BE2C (cell line): ENCODE results near the gene EPB41.

Experiments
- DNase-seq: peaks from one replicate; pipeline ENCODE4 v3.0.0-alpha.2; 2020
- H3K27me3 ChIP-seq: fragments of 250-450 bp; sonication (Bioruptor Pico); 2 replicates; pipeline ENCODE4 v1.5.1; 2020; ENCODE audit warnings: mild to moderate bottlenecking
- H3K36me3 ChIP-seq: fragments of 250-450 bp; sonication (Bioruptor Pico); 2 replicates; pipeline ENCODE4 v1.5.1; 2020; ENCODE audit warnings: mild to moderate bottlenecking
- H3K4me1 ChIP-seq: fragments of 250-450 bp; sonication (Bioruptor Pico); 2 replicates; pipeline ENCODE4 v1.5.1; 2020
- H3K4me3 ChIP-seq: 2 replicates; pipeline ENCODE4 v1.5.1; 2011; ENCODE audit warnings: low read depth, low read length
- H3K9me3 ChIP-seq: fragments of 250-450 bp; sonication (Bioruptor Pico); 2 replicates; pipeline ENCODE4 v1.5.1; 2020
- CTCF ChIP-seq: IDR thresholded peaks from 2 replicates; pipeline ENCODE4 v1.5.1; 2012; ENCODE audit warnings: mild to moderate bottlenecking, low read depth, low read length

The EPB41 gene

DNA sequence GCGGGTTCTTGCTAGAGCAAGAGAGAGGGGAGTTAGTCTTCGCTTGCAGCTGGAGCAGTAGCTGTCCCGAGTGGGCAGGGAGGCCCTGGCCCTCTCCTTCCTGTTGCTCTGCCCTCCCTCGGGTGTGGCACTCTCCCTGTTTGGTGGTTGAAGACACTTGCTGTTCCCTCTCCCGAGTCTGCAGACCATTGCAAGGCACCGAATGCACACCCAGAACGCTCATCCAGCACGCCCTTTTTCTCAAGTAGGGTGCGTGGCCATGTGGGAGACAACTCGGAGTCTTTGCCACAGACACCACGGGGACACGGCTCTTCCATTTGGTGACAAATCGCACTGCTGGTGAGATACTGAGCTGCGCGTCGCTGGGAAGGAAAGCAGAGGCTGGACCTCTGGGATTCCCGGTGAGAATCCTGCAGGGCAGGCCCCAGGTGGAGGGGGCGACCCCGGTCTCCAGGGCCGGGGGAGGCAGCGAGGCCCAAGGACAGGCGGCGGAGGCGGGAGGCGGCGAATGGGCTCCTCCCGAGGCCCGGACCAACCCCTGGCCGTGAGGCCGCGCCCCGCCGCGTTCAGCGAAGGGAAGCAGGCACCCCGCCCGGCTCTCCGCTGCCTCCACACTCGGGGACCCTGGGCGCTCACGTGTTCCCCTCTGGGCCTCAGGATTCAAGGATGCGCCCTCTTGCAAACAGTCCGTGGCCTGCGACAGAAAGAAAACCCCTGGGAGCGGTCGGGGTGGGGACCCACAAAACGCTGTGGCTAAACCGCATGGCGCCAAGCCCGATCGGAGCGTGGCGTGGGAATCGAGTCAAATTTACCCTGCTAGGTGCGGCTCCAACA, 219.7 kb downstream of the EPB41 start:
- Histone ChIP-seq H3K9me3 (no peaks in the 10 kb centered on the region), H3K4me1 (no peaks in the 10 kb centered on the region), H3K27me3 (no peaks in the 10 kb centered on the region), H3K4me3 (no peak overlapping the region), H3K36me3 (no peaks in the 10 kb centered on the region)
- no peak for DNase-seq
- no peak for TF ChIP-seq CTCF

GRCh38 chr1:29134695-29135028, 220.3 kb downstream of the EPB41 start:
- H3K4me3 ChIP-seq: no peak overlapping the region
- no peaks in the 10 kb centered on the region for H3K36me3 ChIP-seq
- H3K27me3 ChIP-seq: no peaks in the 10 kb centered on the region
- no peaks in the 10 kb centered on the region for H3K4me1 ChIP-seq
- H3K9me3 ChIP-seq: no peaks in the 10 kb centered on the region
- DNase-seq: no peak
- no peak for TF ChIP-seq CTCF

GRCh38 chr1:29136391-29136915, 222.1 kb downstream of the EPB41 start:
- Histone ChIP-seq H3K9me3 (no peaks in the 10 kb centered on the region), H3K36me3 (no peaks in the 10 kb centered on the region), H3K4me3 (no peak overlapping the region), H3K4me1 (no peaks in the 10 kb centered on the region), H3K27me3 (no peaks in the 10 kb centered on the region)
- DNase-seq: no peak
- no peak for TF ChIP-seq CTCF

- H3K4me1 ChIP-seq: no peaks in the 10 kb centered on the region
- no peak overlapping the region for H3K4me3 ChIP-seq
- H3K9me3 ChIP-seq: no peaks in the 10 kb centered on the region
- no peak for DNase-seq
- TF ChIP-seq CTCF: no peak
- H3K27me3 ChIP-seq: no peaks in the 10 kb centered on the region
- peaks cover 11% of the 10 kb centered on the region for H3K36me3 ChIP-seq
Measured at GRCh38 chr1:29142714-29143113, 228.3 kb downstream of the EPB41 start.

DNA sequence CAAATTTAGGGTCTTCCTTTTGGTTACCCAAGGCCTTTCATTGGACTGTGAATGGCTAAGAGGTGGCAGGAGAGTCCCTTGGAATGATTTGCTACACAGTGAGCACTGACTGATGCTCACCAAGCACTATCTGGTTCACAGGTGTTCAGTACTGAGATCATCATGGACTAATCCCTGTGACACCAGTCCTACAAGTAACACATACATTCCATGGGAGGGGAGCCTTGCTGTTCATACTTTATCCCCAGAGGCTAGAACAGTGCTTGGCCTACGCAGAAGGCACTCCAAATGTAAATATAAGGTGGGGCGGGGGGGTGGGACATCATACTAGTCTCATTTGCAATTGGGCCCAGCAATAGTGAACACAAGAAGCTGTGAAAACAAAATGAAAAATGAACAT, 229.8 kb downstream of the EPB41 start:
- no peaks in the 10 kb centered on the region for H3K4me1 ChIP-seq
- no peaks in the 10 kb centered on the region for H3K27me3 ChIP-seq
- H3K9me3 ChIP-seq: no peaks in the 10 kb centered on the region
- H3K4me3 ChIP-seq: no peak overlapping the region
- DNase-seq: no peak
- TF ChIP-seq CTCF: no peak
- H3K36me3 ChIP-seq: peaks cover 25% of the 10 kb centered on the region

DNA sequence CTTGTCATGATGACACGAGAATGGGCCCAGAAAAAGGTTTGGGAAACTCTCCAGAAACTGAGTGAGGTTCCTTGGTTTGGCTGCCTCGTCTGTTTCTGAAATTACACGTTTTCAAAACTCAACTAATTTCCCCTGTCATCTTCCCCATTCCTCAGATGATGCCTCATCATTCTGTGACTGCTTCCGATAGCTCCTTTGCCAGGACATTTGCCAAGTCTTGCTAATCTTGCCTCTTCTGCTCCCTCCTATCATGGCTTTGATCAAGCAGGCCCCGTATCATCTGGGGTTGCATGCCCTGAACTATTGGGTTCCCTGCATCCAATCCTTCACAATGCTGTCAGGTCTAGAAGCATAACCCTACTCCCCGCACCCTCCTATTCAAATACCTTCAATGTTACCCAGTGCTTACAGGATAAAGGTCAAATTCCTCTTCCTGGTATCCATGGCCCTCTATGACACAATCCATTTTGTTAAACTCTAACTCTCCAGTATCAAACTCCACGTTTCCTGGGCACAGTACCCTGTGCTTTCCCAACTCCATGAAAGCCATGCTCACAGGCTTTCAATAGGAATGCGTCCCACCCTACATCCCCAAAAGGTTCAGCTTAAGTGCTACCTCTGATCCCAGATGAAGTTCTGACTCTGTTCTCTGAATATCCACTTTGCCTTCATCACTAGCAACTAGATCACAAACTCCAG, 231.5 kb downstream of the EPB41 start:
- Histone ChIP-seq H3K9me3 (no peaks in the 10 kb centered on the region), H3K4me1 (no peaks in the 10 kb centered on the region), H3K36me3 (peaks cover 37% of the 10 kb centered on the region), H3K27me3 (no peaks in the 10 kb centered on the region), H3K4me3 (no peak overlapping the region)
- DNase-seq: no peak
- TF ChIP-seq CTCF: no peak
